GM19468 (cell line): ENCODE data around the gene LCORL.
"Not testable (repeated sequence)": the region's sequence is repeated elsewhere in the genome, so short reads cannot be mapped to it uniquely, and the experiment has no call there.

ENCODE experiments used
- ATAC-seq: cut with Tn5 transposase; IDR thresholded peaks from one replicate; pipeline ENCODE4 v1.9.1; 2021; ENCODE audit warnings: mild to moderate bottlenecking, moderate library complexity, moderate number of reproducible peaks; ENCODE audit not compliant: unreplicated experiment; ENCODE audit errors: extremely low read depth

LCORL gene

DNA sequence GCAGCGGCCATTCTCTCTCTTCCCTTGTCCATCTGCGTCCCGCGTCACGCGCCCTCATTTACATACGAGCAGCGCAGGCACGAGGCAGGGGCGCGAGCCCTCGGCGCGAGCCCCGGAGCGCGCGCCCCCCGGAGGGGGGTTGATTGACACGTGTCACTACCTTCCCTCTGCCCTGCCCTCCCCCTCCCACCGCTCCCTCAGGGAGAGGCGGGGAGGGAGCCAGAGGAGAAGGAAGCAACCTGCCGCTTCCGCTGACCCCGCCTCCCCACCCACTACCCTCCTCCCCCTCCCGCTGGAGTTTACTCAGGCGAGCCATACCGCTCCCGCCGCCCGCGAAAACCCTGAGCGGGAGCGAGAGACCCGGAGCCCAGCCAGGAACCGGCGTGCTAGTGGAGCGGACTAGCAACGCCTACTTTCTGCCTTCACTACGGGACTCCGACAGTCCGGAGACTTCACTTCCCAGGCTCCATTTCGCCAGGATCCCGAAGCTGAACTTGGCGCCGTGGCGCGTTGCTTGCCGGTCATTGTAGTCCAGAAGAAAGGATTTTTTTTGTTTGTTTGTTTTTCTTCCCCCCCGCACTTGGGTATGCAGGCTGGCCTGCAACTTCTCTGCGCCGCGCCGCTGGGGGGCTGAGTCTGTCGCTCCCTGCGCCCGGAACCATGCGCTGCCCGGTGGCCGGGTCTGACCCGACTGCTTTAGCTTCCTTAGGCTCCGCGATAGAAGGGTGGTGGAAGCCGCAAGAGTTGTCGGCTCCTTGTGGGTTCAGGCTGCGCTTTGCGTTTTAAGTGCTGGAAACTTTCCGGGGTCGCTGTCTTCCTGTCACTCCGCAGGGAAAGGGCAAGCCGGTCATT, at the start of gene LCORL:
Gene LCORL, minus strand, starts transcription at position 36 of the 852 bp plus-strand sequence. Its CDS starts 4 bp downstream, at position 32.
- ATAC-seq, result peak; percentile 74

DNA sequence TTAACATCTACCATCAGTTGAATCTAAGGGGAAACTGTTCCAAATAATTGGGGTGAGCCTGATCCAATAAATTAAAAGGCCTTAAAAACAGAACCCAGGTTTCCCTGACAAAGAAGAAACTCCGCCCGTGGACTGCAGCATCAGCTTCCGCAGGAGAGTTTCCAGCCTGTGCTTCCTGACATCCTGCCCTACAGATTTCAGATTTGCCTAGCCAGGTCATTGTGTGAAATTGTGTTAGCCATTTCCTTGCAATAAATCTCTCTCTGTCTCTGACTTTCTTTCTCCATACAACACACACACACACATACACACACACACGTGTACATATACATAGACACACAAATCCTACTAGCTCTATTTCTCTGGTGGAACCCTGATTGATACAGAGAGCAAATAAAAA, 48.3 kb upstream of the LCORL start:
- ATAC-seq, result no peak

GRCh38 chr4:18067031-18067430, 45.5 kb upstream of the LCORL start:
- no peak for ATAC-seq

DNA sequence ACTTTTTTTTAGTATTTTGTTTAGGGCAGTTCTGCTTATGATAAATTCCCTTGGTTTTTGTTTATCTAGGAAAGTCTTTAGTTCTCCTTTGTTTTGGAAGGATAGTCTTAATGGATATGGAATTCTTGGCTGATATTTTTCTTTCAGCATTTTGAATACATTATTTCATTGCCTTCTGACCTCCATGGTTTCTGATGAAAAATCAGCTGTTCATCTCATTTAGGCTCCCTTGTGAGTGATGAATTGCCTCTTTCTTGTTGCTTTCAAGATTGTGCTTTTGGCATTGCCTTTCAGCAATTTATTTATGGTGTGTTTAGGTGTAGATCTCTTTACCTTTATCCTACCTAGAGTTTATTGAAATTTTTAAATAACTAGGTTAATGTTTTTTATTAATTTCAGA, 41.5 kb upstream of the LCORL start:
- no peak for ATAC-seq

GRCh38 chr4:18057821-18058533, 36.4 kb upstream of the LCORL start:
- ATAC-seq, result peak; percentile 56

DNA sequence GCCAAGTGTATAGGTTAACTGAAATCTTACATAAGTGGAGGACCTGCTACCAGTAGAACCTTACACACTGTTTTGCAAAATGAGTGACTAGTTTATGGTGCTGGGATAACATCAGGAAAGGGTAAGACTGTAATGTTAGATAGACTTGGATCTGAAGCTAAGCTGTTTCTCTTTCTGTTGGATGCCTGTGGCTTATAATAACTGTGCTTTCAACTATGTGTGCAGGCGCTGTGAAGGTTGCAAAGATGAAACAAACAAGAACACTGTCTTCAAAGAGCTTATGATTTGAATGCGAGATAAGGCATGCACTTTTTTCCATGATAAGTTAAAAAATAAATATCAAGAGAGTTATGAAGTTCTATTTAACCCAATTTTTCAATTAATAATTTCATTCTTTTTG, 34.5 kb upstream of the LCORL start:
- no peak for ATAC-seq

DNA sequence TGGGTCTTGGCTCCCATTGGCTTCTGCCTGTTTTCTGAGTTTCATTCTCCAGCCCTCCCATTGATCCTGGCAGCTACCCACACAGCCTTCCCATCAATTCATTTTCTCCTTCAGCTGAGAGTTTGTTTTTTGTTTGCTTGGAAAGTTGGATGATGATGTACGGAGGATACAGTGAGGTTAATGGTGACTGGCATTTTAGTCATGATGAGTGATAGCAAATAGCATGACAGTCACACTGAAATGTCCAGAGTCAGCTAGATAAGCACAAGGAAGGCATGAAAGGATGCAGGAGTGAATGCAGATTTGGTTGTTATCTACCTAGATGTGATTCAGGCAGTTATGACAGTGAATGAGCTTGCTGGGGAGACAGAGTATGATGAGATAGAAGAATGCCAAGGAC, 30.6 kb upstream of the LCORL start:
- no peak for ATAC-seq

DNA sequence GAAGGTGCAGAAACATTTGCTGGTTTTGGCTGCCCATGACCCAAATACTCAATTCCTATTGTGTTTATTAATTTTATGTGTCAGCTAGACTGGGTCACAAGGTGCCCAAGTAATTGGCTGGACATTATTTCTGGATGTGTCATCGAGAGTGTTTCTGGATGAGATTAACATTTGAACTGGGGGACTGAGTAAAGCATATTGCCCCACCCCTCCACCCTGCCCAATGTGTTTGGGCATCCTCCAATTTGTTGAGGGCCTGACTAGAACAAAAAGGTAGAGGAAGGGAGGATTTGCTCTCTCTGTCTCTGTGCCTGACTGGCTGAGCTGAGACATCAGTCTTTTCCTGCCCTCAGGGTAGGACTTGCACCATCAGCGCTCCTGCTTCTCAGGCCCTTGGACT, 29.7 kb upstream of the LCORL start:
- ATAC-seq, result no peak

DNA sequence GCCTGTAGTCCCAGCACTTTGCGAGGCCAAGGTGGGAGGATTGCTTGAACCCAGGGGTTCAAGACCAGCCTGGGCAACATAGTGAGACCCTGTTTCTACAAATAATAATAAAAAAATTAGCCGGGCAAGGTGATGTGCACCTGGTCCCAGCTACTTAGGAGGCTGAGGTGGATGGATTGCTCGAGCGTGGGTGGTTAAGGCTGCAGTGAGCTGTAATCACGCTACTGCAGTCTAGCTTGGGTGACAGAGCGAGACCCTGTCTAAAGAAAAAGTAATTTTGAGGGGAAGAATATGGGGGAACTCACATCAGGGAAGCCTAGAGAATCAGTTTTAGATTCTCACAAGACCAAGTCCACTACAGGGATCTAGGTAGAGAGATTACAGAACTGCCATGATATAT, 28.9 kb upstream of the LCORL start:
- no peak for ATAC-seq

DNA sequence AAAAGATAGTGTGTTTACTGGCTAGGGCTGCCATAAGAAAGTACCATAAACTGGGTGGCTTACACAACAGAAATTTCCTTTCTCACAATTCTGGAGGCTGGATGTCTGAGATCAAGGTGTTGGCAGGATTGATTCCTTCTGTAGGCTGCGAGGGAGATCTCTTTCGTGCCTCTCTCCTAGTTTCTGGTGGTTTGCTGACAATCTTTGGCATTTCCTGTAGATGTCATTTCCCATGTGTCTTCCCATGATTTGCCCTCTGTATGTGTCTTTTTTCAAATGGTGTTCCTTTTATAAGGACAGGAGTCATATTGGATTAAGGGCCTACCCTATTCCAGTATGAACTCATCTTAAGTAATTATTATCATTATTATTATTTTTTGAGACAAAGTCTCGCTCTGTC, 27.9 kb upstream of the LCORL start:
- no peak for ATAC-seq

DNA sequence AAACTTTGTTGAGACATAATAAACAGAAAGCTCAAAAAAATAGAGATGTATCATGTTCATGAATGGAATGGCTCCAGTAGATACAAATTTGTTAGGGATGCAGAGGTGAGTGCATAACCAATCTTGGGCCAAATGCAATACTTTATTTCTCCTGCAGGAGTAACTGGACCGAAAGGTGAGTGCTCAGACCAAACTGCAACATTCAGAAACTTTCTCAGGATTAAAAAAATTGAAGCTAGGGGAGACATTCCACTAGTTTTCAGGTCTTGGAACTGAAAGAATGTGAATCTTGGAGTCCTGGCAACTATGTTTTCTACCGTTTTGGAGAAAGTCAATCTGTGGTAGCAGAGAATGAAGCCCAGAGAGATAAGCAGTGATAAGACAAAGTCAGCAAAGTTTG, 21.2 kb upstream of the LCORL start:
- no peak for ATAC-seq

DNA sequence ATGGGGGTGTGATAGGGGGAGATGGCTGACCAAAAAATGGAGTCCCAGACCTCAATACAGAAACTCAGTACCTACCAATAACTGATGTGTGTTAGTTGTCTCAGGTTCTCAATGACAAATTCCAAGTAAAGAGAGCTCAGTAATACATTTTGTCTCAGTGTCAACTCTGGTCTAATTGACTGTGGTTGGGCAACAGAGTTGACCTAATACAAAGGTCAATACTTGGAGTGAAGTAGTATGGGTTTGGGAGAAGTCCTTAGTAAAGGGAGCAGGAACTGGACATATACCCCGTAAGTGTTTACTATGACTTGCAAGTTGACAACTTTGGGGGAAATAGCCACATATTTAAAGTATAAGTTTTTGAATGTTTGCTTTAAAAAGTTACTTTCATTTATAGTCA, 20.5 kb upstream of the LCORL start:
- ATAC-seq, result no peak

DNA sequence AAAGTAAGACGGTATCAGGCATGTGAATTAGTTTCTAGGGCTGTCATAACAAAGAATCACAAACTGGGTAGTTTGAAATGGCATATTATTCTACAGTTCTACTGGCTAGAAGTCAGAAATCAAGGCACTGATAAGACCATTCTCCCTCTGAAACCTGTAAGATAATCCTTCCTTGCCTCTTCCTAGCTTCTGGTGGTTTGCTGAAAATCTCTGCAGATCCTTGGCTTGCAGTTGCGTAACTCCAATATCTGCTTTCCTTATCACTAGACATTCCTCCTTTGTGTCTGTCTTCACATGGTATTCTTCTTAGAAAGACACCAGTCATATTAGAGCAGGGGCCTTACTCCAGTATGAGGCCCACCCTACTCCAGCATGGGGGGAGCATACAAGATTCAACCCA, 19.6 kb upstream of the LCORL start:
- no peak for ATAC-seq

DNA sequence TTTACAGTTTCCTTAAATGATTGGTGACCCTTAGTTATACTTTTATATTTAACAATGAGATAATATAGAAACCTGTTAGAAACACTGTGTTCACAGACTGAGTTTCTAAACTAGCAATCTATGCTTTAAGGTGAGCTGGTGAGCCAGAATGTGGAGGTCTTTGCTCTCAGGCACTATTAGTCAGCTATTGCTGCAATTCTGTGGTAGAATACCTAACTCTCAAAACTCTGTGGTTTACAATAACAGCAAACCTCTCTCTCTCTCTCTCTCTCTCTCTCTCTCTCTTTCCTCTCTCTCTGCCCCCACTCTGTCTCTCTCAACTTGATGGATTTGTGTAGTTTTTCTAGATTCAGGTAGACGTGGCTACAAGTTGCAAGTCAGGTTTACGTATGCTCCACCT, 17.6 kb upstream of the LCORL start:
- ATAC-seq, result no peak

DNA sequence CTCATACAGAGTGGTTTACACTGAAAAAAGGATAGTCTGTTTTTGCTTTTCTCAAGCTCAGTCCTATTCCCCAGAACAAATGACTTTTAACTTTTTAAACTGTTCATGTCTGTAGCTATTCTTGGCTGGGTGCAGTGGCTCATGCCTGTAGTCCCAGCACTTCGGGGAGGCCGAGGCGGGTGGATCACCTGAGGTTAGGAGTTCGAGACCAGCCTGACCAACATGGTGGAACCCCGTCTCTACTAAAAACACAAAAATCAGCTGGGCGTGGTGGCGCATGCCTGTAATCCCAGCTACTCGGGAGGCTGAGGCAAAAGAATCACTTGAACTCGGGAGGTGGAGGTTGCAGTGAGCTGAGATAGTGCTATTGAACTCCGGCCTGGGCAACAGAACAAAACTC, 14.8 kb upstream of the LCORL start:
- ATAC-seq, result not testable (repeated sequence)

GRCh38 chr4:18034099-18034498, 12.5 kb upstream of the LCORL start:
- no peak for ATAC-seq

DNA sequence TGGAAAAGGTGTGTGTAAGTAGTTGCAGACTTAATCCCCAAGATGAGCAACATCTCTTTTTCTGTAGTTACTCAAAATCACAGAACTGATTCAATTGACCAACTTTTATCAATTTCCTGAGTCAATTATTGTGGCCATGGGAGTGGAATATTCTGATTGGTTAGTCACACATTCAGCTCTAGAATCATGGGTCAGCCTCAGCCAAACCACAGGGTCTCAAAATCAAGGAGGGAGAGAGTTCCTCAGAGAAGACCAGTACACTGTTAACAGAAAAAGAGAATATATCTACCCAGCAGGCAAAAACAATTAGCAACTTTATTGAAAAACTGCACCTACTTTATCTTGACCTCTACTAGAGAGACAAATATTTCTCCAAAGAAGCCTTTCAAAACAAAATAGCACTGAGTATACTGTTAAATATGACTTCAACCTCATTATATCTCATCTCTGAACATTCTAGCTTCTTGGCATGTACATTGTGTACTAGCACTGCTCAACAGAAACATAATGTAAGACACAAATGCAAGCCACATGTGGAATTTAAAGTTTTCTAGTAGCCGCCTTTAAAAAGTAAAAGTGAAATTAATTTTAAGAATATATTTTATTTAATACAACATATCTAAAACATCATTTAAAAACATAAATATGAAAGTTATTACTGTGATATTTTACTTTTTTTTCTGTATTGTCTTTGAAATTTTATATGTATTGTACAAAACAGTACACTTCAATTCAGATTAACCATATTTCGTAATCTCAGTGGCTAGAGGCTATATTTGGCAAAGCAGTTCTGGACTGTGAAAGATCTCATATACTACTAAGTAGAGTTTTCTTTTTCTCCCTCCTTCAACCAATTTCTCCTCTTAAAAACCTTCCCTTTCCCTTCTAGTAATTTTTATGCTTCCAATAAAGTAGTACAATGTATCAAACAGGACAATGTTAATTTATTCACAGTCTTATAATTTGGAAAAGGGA, 11.8 kb upstream of the LCORL start:
- ATAC-seq, result no peak

GRCh38 chr4:18025288-18025687, 3.7 kb upstream of the LCORL start:
- ATAC-seq, result no peak

DNA sequence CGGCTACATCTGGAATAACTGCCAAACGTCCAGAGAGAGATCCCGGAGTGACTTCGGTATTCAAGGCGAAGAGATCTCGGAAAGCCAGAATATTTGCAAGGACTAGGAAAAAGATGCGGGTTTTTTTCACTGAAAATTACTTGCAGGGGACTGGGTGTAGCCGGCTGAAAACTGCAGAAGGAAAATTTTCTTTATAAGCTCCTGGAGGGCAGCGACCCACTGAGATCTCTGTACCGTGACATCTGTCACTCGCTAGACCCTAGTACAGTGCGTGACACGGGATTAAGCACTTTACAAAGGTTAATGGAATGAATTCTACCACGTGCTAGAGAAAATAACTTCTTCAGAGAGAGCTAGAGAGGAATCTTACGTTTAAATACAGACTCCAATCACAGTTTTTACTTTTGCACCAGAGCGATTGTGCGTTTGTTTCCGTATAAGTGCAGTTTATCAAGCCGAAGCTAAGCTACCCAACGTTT, 1.1 kb upstream of the LCORL start:
- no peak for ATAC-seq

DNA sequence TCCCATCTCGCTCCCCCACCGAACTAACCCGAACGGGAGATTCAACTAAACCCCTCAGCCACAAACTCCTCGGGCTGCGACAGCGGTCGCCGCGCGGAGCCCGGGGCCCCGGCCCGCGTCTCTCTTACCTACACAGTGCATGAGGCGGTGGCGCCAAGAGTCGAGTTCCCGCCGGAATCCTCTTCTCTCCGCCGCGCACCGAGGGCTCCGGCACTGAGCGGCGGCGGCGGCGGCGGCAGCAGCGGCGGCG, 160 bp downstream of the LCORL start:
- ATAC-seq, result no peak
